ENCODE data around the gene SLC38A7. TPM values are rescaled to one million over a fixed set of nuclear protein-coding genes. Genes with fewer than 3 reads are reported as not detected.

Gene SLC38A7
- total RNA-seq, 1 experiment from 2014 or later: 21.3 TPM

GRCh38 chr16:58636466-58636865 is 48.1 kb downstream of the SLC38A7 start:
- no peaks in the 10 kb centered on the region for H3K27me3 ChIP-seq (replicated peaks; ENCODE audit: insufficient read depth, low read depth, low read length, poor library complexity)
- no peaks in the 10 kb centered on the region for H3K36me3 ChIP-seq (ENCODE audit: insufficient read depth, low read length, poor library complexity, severe bottlenecking)
- TF ChIP-seq EZH2 (IDR thresholded peaks at IDR 0.05; ENCODE audit: borderline replicate concordance, low read depth, low read length, poor library complexity, severe bottlenecking) (no peak), CTCF (conservative IDR thresholded peaks at IDR 0.05; ENCODE audit: low read depth, low read length) (no peak)
- H3K4me1 ChIP-seq (ENCODE audit: insufficient read depth, low read length, poor library complexity, severe bottlenecking): no peaks in the 10 kb centered on the region
- BruUV-seq (replicated peaks): no TSS peak
- intact Hi-C loops (cut with micrococcal nuclease; ENCODE audit: unreplicated experiment): loop anchor here (10.0 kb wide), 1 partner anchor 302 kb away; no protein-coding TSS in a partner anchor
- no peak for DNase-seq (ENCODE audit: low spot score)
- ChIA-PET CTCF (no interaction called here), POLR2A (ENCODE audit: low non-redundant PET) (no interaction called here)
- H3K9me3 ChIP-seq (ENCODE audit: low read depth, low read length, poor library complexity, severe bottlenecking): no peaks in the 10 kb centered on the region
- H3K27ac ChIP-seq (ENCODE audit: low read depth, low read length, poor library complexity, severe bottlenecking): no peak overlapping the region
- H3K4me3 ChIP-seq (ENCODE audit: low read depth, low read length, poor library complexity, severe bottlenecking): no peak overlapping the region

- CTCF ChIA-PET: no interaction called here
- no peak overlapping the region for H3K4me3 ChIP-seq (ENCODE audit: low read depth, low read length, poor library complexity, severe bottlenecking)
- TF ChIP-seq CTCF (conservative IDR thresholded peaks at IDR 0.05; ENCODE audit: low read depth, low read length) (no peak), EZH2 (IDR thresholded peaks at IDR 0.05; ENCODE audit: borderline replicate concordance, low read depth, low read length, poor library complexity, severe bottlenecking) (no peak)
Observed at GRCh38 chr16:58635502-58635901, 49.1 kb downstream of the SLC38A7 start.

GRCh38 chr16:58634265-58634802 is 50.2 kb downstream of the SLC38A7 start:
- Histone ChIP-seq H3K9me3 (ENCODE audit: low read depth, low read length, poor library complexity, severe bottlenecking) (no peaks in the 10 kb centered on the region), H3K4me3 (ENCODE audit: low read depth, low read length, poor library complexity, severe bottlenecking) (no peak overlapping the region), H3K36me3 (ENCODE audit: insufficient read depth, low read length, poor library complexity, severe bottlenecking) (no peaks in the 10 kb centered on the region), H3K4me1 (ENCODE audit: insufficient read depth, low read length, poor library complexity, severe bottlenecking) (peaks cover 3% of the 10 kb centered on the region), H3K27me3 (replicated peaks; ENCODE audit: insufficient read depth, low read depth, low read length, poor library complexity) (no peaks in the 10 kb centered on the region), H3K27ac (ENCODE audit: low read depth, low read length, poor library complexity, severe bottlenecking) (no peak overlapping the region)
- TF ChIP-seq CTCF (conservative IDR thresholded peaks at IDR 0.05; ENCODE audit: low read depth, low read length) (no peak), EZH2 (IDR thresholded peaks at IDR 0.05; ENCODE audit: borderline replicate concordance, low read depth, low read length, poor library complexity, severe bottlenecking) (no peak)
- BruUV-seq (replicated peaks): no TSS peak
- ChIA-PET CTCF (no interaction called here), POLR2A (ENCODE audit: low non-redundant PET) (no interaction called here)
- DNase-seq (ENCODE audit: low spot score): no peak
- intact Hi-C loops (cut with micrococcal nuclease; ENCODE audit: unreplicated experiment): loop anchor here (5.0 to 10.0 kb wide), 2 partner anchors 242 to 300 kb away; partner anchors contain the start of gene GINS3

More at GRCh38 chr16:58635502-58635901, 49.1 kb downstream of the SLC38A7 start:
- no peak for DNase-seq (ENCODE audit: low spot score)
- POLR2A ChIA-PET (ENCODE audit: low non-redundant PET): no interaction called here
- no peaks in the 10 kb centered on the region for H3K36me3 ChIP-seq (ENCODE audit: insufficient read depth, low read length, poor library complexity, severe bottlenecking)
- peaks cover 2% of the 10 kb centered on the region for H3K4me1 ChIP-seq (ENCODE audit: insufficient read depth, low read length, poor library complexity, severe bottlenecking)
- BruUV-seq (replicated peaks): no TSS peak
- H3K27ac ChIP-seq (ENCODE audit: low read depth, low read length, poor library complexity, severe bottlenecking): no peak overlapping the region
- intact Hi-C loops (cut with micrococcal nuclease; ENCODE audit: unreplicated experiment): loop anchor here (10.0 kb wide), 1 partner anchor 301 kb away; no protein-coding TSS in a partner anchor
- no peaks in the 10 kb centered on the region for H3K9me3 ChIP-seq (ENCODE audit: low read depth, low read length, poor library complexity, severe bottlenecking)
- H3K27me3 ChIP-seq (replicated peaks; ENCODE audit: insufficient read depth, low read depth, low read length, poor library complexity): no peaks in the 10 kb centered on the region
